Esophagus mucosa (tissue), 1 donor: ENCODE results near the gene MACROD2. TPM values are rescaled to one million over a fixed set of nuclear protein-coding genes. Genes with fewer than 3 reads are reported as not detected.

ENCODE experiments used
- ATAC-seq: fragments of 200-7000 bp; cut with Tn5 transposase; one replicate; pipeline ENCODE4 v1.9.1; 2020
- total RNA-seq: library from RNA; stranded (reverse); gene quantifications from one replicate; pipeline ENCODE4 v1.2.4, GENCODE V29; 2023
- donor health status: DM: yes; HTN: yes; CAD: no.

The MACROD2 gene
- total RNA-seq, 1 donor from 2014 or later, result 2.2 TPM

DNA sequence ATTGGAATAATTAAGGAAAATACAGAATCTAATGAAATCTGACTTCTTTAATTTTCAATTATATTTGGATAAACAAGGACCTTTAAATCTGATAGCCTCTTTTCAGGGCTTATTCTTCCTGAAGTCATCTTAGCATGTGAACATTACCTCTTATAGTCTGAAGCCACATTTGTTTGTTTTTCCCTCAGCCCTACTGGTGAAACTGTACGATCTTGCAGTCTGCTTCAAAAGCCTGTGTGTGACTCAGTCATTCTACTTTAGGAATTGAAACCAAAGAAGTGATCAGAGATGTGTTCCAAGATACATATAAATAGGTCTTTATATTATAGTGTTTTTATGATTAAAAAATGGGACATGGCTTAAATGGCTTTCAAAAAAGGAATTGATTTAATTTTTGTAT is 67.5 kb downstream of the MACROD2 start:
- no peak for ATAC-seq

DNA sequence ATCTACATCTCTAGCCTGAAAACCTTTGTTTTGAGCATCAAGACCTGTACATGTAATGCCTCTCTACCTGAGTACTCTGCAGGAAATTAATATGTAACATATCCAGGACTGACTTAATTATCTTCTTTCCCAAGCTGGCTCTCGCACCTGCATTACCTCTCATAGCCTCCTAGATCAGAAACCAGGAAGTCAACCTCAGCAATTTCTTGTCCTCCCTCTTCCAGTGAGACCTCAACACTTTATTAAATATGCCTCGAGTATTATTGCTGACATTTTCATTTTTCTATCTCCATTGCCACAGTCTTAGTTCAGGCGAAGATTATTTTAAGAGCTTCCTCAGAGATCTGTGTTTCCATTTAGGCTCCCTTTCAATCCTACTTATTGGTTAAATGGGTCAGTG is 69.0 kb downstream of the MACROD2 start:
- ATAC-seq, result no peak

DNA sequence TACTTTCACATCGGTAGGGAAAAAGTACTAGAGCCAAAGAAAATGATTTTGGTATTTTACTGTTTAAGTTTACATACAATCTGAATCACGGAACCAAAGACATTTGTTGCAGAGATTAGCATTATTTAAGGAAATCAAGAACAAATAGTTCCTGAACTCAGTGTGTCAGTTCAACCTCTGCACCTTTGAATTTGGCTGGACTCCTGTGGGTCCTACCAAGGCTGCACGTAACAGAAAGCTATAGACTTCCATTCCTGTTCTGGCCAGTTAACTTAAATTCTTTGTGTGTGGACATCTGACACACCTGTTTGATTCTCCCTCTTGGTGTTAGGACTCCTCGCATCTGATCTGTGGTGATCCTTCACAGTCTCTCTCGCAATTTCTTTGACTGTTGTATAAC is 69.6 kb downstream of the MACROD2 start:
- ATAC-seq, result no peak

DNA sequence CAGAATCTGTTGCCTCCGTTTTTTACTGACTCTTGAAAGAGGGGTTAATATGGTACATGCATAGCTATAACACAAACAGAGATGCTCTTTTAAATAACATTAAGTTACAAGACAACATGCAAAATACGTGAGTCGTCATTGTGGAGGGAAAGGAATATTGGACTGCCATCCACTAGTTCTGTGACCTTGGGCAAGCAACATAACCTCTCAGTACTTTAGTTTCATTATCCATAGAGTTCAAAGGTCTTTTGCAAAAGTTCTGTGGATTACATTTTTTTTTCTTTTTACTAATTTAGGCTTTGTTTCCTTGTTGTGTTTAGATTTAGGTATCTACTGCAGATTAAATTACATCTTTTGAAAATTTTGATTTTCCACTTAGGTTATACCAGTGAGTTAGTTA is 70.5 kb downstream of the MACROD2 start:
- ATAC-seq, result no peak

DNA sequence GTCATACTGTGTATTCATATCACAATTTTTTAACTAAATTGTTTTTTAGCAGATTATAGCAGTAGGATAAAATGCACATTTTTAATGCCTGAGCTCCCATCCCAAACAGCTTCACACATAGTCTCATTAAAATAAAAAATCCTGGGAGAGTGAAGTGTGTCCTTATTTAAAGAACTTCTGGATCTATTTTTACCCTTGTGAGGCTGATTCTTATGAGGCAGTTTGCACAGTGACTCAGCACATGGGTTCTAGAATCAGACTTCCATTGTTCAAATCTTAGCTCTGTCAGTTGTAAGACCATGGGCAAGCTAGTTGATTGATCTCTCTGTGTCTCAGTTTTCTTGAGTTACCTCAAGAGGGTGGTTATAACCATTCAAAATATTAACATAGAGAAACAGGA is 72.3 kb downstream of the MACROD2 start:
- ATAC-seq, result no peak

DNA sequence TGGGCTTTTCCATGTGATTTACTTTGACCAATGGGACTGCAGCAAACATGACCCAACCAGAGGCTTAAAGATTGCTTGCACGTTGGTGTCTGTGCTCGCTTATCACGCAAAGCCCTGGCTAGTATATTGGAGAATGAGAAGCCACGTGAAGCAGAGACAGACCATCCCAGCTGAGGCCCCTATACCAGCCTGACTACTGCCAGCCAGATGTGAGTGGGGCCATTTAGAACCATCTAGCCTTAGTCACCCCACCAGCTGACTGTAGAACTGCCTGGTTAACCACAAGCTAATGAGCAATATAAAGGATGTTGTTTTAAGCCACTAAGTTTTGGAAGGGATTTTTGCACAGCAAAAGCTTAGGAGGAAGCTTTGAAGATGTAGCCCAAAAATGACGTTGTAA is 74.5 kb downstream of the MACROD2 start:
- no peak for ATAC-seq

DNA sequence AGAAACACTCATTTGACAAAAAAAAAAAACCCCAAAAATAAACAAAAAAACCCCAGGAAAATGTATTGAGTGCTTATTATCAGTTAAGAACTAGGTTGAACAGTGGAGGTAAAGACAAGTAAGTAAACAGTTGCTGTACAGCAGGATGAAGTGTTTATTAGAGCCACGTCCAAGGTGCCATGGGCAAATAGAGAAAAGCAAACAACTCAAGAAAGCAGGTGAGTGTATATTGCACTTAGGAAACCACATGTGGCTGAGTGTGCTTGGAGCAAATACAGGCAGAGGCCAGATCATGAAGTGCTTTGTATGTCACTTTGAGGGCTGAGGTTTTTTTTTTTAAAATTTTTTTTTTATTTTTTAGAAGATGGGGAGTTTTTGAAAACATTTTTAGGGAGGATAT is 98.3 kb downstream of the MACROD2 start:
- ATAC-seq, result no peak

DNA sequence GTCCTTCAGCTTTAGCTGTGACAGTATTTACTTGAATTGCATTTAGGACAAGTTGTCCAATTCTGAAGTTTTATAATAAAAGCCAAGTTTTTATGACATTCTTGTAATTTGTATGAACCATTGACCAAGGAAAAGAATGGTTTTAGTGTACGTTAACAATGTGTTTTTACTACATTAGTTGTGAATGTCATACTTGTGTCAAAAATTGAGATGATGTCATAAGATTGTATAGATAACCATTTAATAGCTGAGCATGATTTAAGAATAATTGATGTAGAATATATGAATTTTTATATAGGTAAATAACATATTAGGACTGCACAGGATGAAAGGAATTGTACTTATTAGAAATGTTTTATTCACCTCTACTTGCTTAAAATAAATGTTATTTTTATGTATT is 102.9 kb downstream of the MACROD2 start:
- no peak for ATAC-seq

DNA sequence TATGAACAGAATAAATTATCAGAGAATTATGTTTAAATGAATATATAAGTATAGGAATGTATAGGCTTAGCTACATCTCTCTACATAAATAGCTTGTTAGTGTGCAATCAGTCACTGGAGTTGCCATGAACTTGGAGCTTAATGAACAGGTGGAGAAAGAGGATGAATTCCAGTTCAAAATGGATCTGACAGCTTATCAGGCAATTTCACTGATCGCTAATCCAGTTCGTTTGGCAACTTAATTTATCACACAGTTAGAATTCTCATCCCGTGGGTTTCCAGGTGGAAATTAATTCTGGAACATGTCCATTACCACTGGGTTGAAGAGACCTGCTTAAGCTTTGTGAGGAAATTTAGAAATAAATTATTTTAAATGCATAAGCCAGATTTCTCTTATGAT is 118.1 kb downstream of the MACROD2 start:
- ATAC-seq, result no peak

DNA sequence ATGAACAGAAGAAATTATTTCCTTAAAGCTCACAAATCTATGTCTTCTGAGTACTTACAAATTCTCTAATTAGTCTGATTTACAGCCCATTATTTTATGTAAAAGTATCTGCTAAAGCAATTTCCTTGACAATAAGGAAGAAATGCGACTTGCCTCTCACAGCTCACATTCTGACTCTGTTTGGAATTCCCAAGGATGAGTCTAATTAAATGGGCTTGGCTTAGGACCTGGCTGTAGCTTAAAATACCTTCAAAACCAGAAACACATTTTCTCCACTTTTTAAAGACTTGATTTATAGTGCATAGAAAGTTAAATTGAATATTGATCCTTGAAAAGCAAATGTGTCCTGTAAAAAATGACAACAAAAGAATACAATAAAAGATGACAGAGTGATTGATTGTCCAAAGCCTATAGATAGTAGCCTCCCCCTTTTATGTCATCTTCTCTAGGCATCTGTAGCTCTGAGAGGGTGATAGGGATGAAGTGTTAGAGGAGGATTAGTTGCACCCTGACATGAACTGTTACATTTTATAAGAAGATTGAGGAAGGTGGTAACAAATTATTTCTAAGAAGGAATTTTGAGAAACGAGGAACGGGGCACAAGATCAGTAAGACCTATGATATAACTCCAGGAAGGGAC is 118.9 kb downstream of the MACROD2 start:
- no peak for ATAC-seq

DNA sequence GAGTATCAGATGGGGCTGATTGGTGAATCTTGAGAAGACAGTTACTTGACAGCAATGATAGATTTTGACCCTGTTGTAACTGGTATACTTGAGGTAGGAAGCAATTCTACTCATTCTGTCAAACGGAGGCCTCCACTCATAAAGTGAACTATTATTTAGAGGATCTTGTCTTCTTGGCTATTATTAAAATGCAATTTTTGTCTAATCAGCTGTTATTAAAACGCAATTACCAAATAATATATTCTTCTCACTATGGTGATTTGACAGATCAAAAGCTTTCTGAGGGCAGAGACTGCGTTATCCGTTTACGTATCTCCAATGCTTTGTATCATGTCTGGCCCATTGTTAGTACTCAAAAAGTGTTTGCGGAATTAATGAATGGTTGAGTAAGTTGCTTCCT is 120.7 kb downstream of the MACROD2 start:
- no peak for ATAC-seq

DNA sequence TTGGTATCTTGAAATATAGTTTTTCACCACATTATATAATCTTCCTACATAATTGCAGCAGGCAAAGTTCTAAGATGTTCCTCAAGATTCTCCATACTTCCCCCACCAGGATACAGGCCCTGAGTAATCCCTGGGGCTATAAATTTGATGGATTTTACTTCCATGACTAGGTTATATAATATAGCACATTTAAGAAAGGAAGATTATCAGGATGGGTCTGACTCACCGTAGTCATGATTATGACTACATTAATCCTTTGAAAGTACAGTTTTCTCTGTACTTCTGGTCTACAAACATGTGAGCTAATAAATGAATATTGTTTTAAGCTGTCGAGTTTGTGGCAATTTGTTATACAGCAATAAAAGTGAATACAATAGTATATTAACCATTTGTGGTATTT is 122.5 kb downstream of the MACROD2 start:
- no peak for ATAC-seq

DNA sequence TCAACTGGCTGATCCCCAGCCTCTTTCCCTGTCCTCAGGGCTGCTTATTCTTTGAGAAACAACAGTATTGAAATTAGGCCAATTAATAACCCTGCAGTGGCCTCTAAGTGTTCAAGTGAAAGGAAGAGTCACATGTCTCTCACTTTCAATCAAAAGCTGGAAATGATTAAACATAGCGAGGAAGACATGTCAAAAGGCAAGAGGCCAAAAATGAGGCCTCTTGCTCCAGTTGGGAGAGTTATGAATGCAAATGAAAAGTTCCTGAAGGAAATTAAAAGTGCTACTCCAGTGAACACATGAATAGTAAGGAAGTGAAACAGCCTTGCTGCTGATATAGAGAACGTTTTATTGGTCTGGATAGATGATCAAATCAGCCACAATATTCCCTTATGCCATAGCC is 131.5 kb downstream of the MACROD2 start:
- ATAC-seq, result no peak

DNA sequence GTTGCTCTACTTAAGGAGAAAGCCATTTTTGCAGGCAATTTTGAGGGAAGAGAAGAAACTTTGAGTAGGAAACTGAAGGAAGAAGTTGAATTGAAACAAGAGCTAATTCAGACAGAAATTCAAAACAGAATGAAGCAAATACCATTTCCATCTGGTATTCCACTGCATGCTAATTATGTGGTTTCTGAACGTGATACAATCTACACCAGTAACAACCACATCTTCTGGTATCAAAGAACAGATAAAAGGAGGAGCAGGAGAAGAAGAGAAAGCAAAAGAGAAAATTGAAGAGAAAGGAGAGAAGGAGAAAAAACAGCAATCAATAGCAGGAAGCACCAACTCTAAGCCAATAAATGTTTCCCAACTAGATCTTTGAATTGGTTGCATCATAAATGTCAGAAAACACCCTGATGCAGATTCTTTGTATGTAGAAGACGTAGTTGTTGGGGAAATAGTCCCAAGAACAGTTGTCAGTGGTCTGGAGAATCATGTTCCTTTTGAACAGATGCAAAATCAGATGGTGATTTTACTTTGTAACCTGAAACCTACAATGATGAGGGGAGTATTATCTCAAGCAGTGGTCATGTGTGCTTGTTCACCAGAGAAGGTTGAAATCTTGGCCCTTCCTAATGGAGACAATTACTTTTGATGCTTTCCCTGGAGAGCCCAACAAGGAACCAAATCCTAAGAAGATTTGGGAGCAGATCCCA is 132.4 kb downstream of the MACROD2 start:
- ATAC-seq, result no peak

DNA sequence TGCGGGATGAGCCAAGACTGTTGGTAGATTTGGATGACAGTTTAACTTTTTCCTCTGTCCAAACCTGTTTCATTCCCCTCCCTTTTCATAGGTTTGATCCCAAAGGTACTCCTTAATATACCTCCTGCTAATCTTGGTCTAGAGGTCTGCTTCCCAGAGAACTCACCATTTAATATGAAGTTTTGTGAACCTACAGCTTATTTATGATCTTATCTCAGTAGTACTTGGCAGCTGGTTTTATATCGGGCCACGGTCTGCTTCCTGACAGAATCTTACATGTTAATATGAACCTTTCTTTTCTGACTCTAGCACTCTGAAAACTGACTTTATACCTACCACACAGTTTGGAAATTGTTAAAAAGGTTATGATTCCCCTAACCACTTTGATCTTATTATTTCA is 138.7 kb downstream of the MACROD2 start:
- no peak for ATAC-seq

DNA sequence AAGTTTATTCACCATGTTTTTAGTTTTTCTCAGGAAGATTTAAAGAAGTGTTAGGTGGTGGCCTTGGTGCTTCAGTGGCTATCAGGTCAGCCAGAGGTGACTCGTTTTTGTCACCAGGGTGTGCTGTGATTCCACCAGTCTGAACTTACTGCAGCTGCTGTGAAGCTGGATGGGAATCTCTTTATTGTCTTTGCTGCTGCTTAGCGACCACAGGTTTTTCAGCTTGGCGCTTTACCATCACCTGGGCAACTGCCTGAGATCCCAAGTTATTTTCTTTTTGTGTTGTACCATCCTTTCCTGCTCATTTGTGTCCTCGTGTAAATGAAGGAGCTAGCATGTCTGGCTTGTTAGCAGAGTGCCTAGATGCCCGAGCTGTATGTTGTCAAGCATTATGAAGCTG is 146.9 kb downstream of the MACROD2 start:
- peak; percentile 65 for ATAC-seq

DNA sequence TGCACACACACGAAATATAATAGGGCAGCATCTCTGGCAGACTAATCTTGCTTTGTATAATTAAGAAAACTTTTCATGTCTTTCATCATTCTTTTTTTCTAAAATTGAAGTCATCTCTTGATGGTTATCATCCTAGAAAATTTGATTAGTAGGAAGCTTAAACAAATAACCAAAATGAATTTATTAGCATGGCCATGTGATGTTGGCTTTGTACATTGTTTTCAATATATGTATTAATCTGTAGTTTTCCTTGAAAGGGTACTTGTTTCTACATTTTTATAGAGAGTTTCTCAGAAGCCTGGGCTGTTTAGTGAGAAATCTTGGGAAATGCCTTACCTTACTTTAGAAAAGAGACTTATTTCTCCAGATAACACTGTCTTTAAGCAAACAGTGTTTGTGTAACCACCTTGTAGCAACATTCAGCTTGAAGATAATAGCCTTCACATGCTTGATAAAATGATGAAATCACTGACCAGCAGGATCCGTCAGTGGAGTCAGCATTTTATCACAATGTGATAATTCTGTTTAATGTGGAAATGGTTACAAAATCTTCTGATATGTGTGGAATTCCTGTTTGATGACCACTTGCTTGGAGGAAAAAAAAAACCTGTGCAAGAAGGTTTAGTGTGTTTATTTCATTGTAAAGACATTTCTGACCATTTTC is 147.8 kb downstream of the MACROD2 start:
- no peak for ATAC-seq

DNA sequence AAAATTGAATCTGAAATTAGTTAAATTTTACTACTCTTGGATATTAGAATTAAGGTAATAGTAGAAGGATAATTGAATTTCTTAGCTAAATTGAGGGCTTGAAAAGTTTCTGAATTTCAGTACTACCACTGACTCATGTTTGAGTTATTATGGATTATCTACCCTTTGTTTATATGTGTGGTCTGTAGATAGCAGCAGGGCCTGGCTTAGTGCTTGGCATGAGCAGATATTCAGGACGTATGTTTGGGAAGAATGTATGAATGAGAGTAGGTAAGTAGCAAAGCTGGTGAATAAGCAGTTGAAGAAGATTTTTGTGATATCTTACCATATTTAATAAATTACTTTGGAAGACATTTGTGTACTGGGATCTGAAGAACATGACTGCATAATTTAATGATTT is 152.7 kb downstream of the MACROD2 start:
- no peak for ATAC-seq

DNA sequence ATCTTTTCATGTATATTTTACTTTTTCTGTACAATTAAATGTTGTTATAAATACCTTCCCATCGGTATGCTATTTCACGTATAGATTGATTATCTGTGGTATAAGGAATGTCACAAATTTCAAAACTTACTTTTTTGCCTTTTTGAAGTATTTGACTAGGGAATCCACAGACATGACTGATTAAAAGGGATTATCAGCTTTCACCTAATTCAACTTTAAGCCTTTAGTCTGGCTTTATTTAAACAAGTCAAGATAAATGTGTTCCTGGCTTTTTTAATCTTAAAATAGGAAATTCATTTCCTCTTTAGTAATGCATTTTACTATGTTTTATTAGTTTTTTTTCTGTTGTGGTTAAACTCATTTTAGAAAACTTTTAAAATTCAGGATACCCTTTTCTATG is 160.0 kb downstream of the MACROD2 start:
- no peak for ATAC-seq

DNA sequence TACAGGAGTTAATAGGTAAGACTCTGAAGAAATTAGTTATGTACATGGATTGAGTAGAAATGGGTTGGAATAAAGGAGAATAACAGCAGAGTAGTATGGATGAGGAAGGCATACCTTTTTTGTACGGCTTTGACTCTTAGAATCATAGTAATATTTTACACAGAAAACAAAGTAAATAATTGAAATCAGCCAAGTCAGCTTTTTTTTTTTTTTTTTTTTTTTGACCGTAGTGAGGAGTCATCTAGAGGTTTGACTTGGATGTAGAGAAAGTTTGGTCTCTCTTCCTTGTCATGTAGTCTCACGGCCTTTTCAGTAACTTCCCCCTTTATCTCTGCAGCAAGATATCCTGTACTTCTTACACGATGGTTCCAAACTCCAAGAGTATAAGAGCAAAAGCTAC is 183.2 kb downstream of the MACROD2 start:
- ATAC-seq, result no peak

DNA sequence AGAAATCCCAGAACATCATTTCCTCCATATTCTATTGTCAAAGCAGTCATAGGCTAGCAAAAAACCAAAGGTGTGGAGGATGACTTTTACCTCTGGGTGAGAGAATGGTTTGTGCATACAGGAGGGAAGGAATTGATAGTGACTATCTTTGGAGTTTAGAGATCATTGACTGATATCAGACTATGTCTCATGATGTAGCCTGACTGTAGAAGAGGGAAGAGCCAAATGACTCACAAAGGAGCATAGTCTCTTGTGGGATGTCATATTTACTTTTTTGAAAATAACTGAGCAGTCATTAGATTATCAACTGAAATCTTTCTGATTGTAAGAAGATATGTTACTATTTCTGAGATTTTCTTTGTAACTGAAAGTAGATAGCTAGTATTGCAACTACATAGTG is 183.6 kb downstream of the MACROD2 start:
- ATAC-seq, result no peak

DNA sequence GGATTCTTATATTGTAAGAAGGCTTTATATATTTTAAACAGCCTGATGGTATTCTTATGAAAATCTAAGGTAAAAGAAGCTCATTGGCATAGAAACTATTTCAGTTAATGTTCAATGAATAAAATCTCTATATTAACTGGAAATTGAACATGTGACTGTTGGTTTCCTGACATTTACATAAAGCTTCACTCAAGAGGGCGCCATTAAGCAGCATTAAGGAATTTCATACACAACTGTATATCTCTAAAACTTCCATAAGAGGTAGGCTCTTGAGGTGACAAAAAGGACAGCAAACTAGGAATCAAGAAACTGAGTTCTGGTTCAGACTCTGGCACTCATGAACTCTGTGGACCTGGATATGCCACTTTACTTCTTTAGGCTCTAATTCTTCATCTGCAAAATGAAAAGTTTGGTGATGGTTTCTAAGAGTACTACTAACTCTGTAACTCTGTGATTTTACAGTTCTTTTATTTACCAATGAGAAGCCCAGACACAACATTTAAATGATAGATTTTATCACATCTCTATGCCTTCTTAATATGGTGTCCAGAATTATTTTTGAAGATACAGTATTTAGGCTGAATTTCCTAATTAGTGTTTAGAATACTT is 194.6 kb downstream of the MACROD2 start:
- ATAC-seq, result peak; percentile 28

DNA sequence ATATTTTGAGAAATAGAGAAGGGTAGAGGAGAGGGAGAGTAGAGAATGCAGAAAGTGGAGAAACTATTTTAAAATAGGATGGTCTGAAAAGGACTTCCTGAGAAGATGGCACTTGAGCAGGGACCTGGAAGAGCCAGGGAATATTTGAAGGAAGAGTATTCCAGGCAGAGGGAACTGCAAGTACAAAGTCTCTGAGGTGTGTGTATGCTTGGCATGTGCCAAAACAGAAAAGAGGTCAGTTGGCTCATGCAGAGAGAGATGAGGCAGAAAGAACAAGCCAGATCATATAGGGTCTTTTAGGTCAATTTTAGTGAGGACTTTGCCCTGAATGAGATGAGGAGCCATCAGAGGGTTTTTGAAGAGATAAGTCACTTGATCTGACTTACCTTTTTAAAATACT is 196.2 kb downstream of the MACROD2 start:
- no peak for ATAC-seq

DNA sequence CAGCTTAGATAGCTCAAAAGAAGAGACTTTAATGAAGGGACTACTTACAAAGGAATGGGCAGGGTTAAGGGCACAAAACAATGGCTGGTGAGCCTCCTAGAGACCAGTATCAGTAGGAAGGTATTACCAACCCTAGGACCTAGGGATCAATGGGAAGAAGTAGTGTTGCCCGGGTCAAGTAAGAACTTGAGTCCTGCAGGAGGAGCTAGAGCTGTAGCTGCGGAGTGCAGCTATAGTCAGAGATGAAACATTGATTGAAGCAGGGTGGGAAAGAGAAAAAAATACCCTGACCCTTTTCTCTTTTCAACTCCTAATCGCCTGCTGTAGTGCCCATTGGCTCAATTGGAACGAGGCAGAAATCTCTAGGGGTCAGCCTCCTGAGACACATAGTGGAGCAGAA is 198.1 kb downstream of the MACROD2 start:
- ATAC-seq, result no peak
